ENCODE data around the gene UBE2H. TPM values are rescaled to one million over a fixed set of nuclear protein-coding genes. Genes with fewer than 3 reads are reported as not detected.
"Not testable (repeated sequence)": the region's sequence is repeated elsewhere in the genome, so short reads cannot be mapped to it uniquely, and the experiment has no call there.

UBE2H gene
- total RNA-seq, 1 donor from 2014 or later, result 103 TPM

DNA sequence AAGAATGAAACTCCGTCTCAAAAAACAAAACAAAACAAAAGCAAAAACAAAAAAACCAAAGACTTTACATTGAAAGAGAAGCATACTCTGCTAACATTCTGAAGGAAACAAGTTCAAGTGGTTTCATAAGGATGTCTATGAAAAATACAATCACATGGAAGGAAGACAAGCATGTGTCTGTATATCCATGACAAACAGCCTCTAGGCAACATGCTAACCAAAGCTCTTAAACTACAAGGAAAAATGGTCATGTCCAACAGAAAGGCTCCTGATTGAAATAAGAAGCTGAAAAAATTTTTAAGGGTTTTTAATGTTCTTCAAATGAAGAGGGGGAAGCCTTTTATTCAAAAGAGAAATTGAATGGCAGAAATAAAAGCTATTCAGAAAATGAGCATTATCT is 64.9 kb downstream of the UBE2H start:
- DNase-seq (ENCODE audit: missing footprints), result no peak

DNA sequence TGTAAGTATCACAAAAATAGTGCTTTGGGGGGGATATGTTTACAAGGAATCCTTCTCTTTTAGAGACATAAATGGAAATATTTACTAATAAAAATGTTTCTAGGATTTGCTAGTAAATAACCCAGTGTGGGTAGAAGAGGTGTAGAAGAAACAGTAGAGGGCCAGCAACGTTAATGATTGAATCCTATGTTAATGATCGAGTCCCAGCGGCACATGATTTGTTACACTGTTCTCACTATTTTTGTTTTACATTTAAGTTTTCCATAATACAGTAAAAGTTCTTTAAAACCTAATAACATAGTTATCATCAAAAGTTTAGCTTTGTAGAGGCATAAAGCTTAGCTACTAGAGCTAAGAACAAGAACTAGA is 66.0 kb downstream of the UBE2H start:
- DNase-seq (ENCODE audit: missing footprints) (no peak), ATAC-seq (no peak)
- intact Hi-C loops (cut with DNase I), result no loop called here

More for the DNA sequence above, 64.9 kb downstream of the UBE2H start:
- ATAC-seq, result no peak
- intact Hi-C loops (cut with DNase I), result no loop called here

DNA sequence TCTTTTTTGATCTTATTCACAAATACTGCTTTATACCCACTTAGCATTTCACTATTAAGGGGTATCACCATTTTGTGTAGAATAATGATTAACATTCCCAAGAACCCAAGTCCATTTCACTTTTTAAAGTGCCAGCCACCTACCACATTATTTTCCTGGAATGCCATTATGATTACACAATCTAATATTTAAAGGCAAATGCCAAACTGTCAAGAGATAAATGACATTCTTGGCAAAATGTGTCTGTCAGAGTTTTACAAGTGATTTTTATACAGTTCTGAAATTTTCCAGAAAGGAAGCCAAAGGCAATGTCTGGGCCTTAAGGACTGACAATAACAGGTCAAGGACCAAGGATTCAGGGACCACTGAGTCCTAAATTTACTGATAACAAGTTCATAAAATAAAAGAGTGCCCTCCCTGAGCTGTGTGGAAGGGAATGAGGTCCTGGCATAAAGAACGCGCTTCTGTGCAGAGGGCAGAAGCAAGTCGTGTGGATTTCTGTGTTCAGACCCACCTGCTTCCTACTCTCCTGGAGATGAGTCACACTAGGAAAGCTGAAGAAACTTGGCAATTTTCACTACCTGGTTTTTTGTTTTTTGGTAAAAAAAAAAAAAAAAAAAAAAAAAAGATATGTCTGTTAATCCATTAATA is 66.5 kb downstream of the UBE2H start:
- intact Hi-C loops (cut with DNase I), result no loop called here
- ATAC-seq, result peak; percentile 40
- DNase-seq (ENCODE audit: missing footprints), result no peak

DNA sequence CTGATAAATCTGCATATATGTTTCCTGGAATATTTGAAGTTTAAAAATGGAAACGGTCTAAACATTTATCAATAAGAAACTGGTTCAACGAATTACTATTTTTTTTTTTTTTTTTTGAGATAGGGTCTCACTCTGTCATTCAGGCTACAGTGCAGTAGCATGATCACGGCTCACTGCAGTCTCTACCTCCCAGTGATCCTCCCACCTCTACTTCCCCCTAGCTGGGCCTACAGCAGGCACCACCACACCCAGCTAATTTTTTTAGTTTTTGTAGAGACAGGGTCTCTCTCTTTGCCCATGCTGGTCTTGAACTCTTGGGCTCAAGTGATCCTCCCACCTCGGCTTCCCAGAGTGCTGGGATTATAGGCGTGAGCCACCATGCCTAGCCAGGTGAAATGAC is 68.3 kb downstream of the UBE2H start:
- intact Hi-C loops (cut with DNase I), result no loop called here
- ATAC-seq, result no peak
- DNase-seq (ENCODE audit: missing footprints), result no peak

DNA sequence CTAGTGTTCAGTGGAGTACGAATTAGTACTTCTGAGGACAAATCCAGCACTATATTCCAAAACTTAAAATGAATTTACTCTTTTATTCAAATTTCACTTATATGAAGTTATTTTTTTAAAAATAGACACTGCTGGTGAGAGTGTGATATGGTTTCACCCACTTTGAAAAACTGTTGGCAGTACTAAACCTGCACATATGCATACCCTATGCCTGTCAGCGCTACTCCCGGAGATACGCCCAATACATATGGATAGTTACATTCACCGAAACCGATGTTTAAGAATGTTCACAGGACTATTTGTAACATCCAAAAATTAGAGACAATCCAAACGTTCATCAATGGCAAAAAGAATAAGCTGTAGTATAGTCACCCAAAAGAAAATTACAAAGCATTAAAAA is 69.6 kb downstream of the UBE2H start:
- ATAC-seq (no peak), DNase-seq (ENCODE audit: missing footprints) (no peak)
- intact Hi-C loops (cut with DNase I), result no loop called here

DNA sequence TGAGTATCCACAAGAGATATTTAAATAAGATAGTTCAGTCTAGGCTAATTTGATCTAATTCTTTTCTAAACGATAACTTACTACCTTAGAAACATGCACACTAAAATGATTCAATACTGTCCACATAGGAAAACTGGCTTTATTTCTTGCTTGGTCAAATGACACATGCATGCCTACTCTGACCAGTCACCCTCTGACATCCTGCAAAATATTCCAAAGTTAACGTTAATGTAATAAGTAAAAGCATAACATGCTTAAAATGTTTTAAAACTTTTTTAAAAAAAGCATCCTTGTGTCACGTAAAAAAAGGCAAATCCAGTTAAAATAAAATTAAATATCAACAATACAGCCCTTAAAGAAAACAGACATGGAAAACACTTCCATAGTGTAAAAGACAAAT is 70.2 kb downstream of the UBE2H start:
- DNase-seq (ENCODE audit: missing footprints), result no peak
- intact Hi-C loops (cut with DNase I), result no loop called here
- ATAC-seq, result no peak

DNA sequence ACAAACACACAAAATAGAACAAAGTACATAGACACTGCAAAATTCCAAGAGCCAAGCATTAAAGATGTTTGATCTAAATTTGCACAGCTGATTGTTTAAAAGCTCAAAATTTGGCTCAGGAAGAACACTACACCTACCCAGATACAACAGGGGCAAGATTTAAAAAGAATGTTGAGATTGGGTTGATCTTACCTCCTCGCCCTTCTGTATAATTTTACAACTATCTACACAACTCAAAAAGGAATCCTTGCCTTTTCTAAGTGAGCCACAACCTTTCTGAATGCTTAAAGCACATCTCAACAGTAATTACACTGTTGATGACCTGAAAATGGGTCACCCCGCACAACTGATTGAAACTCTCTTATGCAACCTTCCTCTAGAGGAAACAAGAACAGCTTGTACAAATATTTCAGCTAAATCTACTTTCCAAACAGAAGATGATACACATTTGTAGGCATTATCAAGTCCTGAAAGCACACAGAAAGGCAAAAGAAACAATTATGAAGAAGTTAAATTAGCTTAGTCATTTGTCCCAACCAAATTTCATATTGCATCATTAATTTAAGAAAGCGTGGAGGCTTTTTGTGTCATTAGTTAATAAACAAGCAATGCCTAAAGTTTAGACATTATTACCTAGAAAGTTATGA is 75.5 kb downstream of the UBE2H start:
- peak; percentile 78 for ATAC-seq
- intact Hi-C loops (cut with DNase I), result loop anchor here (5.0 kb wide), 1 partner anchor 40 kb away; no protein-coding TSS in a partner anchor
- no peak for DNase-seq (ENCODE audit: missing footprints)

DNA sequence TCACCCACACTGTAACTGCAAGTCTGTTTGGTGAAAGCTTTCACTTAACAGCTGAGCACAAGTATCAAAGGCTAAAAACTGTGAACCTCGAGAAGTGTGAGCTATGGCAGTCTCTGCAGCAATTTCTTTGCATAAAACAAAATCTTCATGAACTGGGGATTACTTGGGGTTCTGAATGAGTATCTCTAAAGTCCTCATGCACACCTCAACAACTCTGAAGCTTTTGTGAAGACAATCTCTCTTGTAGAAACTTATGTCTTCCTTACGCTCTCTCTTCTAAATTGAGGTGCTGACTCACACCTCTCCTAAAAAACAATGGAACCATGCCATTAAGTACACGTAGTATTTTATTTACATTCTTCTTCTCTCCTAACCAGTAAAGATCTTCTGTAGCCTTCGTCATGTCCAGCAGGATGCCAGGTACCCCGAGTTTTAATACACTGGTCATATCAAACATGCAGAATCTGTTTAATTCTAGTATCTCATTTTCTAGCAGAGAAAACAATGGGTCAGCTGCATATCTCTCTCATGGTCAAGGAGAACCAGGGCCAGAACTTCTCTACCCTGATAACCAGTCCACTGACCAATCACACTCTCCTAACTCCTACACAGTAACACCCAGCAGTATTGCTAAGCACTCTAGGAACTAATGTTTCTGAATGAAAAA is 76.9 kb downstream of the UBE2H start:
- ATAC-seq (peak; percentile 38), DNase-seq (ENCODE audit: missing footprints) (no peak)
- intact Hi-C loops (cut with DNase I), result loop anchor here (5.0 kb wide), 1 partner anchor 41 kb away; no protein-coding TSS in a partner anchor

DNA sequence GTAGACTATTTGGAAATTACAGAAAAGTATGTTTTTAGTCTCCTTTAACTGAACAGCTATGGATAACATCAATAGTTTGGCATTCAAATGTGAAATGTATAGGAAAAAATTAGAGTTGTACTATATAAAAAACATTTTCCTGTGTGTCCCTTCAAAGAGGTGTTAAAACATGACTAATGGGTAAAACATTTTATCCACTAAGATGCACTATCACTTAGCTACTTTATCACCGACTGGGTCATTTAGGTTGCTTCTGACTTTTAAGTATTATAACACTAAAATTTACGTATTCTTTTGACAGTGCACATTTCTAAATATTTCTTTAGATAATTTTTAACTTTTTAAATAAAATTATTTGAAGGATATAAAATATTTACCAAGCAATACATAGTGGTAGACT is 77.6 kb downstream of the UBE2H start:
- ATAC-seq (no peak), DNase-seq (ENCODE audit: missing footprints) (no peak)
- intact Hi-C loops (cut with DNase I), result loop anchor here (5.0 kb wide), 1 partner anchor 42 kb away; no protein-coding TSS in a partner anchor

DNA sequence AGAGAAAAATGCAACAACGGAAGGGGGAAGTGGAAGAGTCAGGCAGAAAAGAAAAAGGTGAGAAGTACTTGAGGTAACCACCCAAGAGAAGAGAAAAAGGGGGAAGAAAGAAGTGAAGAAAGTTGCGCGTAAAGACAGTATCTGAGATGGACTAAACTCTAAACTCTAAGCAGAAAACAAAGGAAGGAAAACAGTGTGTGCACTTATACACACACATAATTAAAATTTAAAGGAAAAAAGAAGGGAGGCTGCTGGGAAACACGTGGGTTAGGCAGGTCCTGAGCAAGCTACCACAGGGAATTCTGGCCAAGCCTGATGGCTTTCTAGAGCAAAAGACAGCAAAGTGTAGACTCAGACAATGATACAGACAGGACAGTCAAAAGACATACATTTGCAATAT is 78.0 kb downstream of the UBE2H start:
- ATAC-seq (no peak), DNase-seq (ENCODE audit: missing footprints) (no peak)
- intact Hi-C loops (cut with DNase I), result loop anchor here (5.0 kb wide), 1 partner anchor 43 kb away; no protein-coding TSS in a partner anchor

DNA sequence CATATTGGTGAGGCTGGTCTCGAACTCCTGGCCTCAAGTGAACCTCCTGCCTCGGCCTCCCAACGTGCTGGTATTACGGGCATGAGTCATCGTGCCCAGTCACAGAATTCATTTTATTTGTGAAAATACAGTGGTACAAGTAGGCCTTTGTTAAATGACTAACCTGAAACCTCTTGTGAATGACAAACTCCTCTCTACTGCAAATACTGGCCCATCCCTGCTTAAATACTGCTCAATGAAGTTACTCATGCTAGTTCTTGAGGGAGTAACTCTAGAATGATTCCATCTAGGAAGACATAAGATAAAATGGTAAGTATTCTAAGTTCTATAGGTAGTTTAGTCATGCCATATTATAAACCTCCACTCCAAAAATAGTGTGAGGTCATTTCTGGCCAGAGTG is 80.7 kb downstream of the UBE2H start:
- ATAC-seq, result no peak
- intact Hi-C loops (cut with DNase I), result no loop called here
- DNase-seq (ENCODE audit: missing footprints), result no peak

DNA sequence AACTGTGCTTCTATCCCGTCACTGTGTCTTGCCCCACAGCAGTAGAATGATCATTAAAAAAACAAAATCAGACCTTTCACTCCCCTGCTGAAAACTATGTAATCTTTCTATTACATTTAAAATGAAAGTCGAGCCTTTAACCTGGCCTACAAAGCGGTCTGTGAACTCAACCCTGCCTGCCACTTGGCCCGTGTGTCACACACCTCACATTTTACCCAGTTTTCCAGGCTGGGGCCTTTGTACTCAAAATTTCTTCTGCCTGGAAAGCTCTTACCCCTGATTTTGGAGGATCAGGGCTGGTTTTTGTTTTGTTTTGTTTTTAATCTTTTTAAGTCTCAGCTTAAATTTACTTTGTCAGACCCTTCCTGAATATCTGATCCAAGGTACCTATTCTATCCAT is 82.1 kb downstream of the UBE2H start:
- ATAC-seq, result no peak

DNA sequence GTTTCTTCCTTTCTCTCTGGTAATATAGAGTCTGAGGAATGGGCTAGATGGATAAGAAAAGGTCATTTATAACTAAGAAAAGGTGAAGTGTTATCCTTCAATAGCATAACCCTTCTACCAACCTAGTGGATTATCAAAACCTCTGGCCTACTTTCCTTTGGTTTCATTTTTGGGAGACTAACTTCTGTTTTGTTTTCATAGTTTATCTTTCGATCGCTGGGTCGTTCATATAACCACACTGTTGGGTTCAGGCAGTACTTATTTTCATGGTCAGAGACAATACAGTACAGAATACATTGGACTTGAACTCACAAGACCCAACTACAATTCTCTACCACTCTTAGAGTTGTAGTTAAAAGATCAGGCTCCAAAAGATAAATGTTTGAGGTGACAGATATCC is 86.5 kb downstream of the UBE2H start:
- no peak for ATAC-seq
- intact Hi-C loops (cut with DNase I), result no loop called here

More for the DNA sequence above, 82.1 kb downstream of the UBE2H start:
- no peak for DNase-seq (ENCODE audit: missing footprints)
- intact Hi-C loops (cut with DNase I), result no loop called here

DNA sequence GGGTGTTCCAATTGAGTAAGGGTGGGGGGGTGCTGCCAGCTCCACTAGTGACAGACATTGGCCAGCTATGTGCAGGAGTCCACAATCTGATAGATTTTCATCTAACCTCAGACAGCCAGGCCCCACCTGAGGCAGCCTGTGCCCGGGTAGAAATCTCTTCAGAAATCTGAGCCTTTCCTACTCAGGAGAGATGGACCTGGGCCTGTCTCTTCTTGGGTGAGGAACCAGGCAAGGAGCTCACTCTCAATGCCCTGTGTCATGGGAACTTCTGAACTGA is 86.9 kb downstream of the UBE2H start:
- intact Hi-C loops (cut with DNase I), result no loop called here
- DNase-seq (ENCODE audit: missing footprints) (no peak), ATAC-seq (no peak)

More for the DNA sequence above, 86.5 kb downstream of the UBE2H start:
- no peak for DNase-seq (ENCODE audit: missing footprints)

DNA sequence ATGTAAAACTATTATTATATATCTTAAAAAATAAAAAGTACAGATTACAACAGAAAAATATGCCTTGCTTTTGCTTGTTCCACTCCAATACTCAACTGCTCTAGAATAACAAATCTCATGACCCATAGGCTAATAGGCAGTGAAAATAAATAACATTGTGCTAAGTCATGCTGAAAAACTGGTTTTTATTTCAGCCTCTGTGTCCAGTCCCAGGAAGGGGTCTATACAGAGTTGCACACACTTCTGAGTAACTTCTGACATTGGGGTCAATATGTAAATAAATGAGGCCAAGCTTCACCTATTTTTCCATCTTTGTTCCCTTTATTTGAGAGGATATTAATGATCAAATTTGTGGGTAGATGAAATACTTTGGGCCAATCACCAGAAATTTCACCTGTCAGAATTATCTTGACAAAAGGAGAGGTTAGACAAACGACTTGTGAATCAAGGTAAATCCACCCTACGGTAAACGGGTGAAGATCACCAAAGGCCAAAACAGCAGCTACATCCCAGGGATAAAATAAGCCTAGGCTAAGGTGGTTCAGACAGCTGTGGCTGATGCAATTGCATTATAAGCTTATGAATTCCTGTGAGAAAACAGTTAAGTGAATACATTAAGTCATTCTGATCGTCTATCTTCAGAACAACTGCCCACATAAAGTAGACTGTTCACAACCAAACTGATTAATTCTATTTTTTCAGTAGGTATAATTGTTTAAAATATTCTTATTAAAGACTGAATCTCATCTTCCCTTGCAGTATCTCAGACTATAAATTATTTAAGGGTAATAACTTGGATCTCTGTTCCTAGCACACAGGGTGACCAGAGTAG is 87.5 kb downstream of the UBE2H start:
- no peak for DNase-seq (ENCODE audit: missing footprints)
- ATAC-seq, result no peak
- intact Hi-C loops (cut with DNase I), result no loop called here

DNA sequence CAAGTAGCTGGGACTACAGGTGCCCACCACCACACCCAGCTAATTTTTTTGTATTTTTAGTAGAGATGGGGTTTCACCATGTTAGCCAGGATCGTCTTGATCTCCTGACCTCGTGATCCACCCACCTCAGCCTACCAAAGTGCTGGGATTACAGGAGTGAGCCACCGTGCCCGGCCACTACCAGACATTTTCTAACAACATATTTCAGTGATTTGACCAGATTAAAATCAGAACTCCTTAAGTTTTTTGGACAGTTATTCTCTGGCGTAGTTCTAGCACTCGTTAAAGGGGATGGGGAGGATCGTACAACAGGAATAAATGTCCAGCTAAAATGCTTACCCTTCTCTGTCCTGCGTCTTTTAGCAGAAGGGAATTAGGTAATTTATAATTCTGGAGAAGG is 88.1 kb downstream of the UBE2H start:
- ATAC-seq; DNase-seq (ENCODE audit: missing footprints): not testable (repeated sequence)
- intact Hi-C loops (cut with DNase I), result loop anchor here (5.0 kb wide), 1 partner anchor 88 kb away; the partner anchor contains the start of gene UBE2H

DNA sequence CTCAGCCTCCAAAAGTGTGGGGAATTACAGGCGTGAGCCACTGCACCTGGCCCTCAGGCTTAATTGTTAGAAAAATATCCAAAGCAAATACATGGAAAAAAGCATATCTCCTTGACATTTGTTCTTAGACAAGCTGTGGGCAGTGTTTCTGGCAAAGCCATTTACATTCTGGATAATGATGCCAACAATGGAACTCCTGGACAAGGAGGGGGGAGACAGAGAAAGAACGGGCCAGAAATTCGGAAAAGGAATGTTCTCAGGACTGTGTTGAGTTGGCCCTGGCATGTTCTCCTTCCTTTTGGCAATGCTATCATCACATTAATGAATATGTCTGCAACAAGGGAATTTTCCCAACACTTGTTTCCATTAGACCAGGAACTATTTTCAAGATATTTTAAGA is 88.7 kb downstream of the UBE2H start:
- ATAC-seq, result peak; percentile 83
- DNase-seq (ENCODE audit: missing footprints), result no peak
- intact Hi-C loops (cut with DNase I), result loop anchor here (5.0 kb wide), 1 partner anchor 88 kb away; the partner anchor contains the start of gene UBE2H

DNA sequence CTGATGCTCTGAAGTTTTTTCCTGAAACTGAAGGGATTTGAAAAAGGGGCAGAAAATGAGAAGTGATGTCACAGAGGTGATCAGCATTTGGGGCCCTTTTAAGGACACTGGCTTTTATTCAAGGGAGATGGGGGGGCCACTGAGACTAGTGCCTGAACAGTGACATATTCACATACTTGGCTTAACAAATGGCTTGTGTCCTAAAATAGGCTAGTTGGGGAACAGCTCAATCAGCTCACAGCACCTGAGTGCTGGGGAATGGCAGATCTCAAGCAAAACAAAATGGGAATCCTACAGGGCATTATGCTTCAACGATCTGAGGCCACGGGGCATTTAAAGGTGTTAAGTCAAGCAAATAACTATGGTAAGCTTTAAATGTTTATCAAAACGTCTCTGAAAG is 90.1 kb downstream of the UBE2H start:
- intact Hi-C loops (cut with DNase I), result loop anchor here (5.0 kb wide), 1 partner anchor 90 kb away; the partner anchor contains the start of gene UBE2H
- ATAC-seq, result peak; percentile 60
- DNase-seq (ENCODE audit: missing footprints), result no peak

DNA sequence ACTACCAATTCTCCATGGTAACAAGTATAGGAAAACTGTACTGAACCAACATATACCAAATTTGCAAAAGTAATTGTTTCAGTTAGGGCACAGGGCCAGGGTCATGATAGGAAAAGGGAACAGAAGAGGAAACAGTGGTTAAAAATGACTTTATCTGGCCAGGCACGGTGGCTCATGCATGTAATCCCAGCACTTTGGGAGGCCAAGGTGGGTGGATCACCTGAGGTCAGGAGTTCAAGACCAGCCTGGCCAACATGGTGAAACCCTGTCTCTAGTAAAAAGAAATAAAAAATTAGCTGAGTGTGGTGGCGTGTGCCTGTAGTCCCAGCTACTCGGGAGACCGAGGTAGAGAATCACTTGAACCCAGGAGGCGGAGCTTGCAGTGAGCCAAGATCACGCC is 92.0 kb downstream of the UBE2H start:
- DNase-seq (ENCODE audit: missing footprints); ATAC-seq: not testable (repeated sequence)
- intact Hi-C loops (cut with DNase I), result loop anchor here (5.0 kb wide), 1 partner anchor 92 kb away; the partner anchor contains the start of gene UBE2H

Data from Right ventricle myocardium inferior (tissue), 1 donor.